GM19467 (cell line): ENCODE data around the gene UBLCP1.
"Not testable (repeated sequence)": the region's sequence is repeated elsewhere in the genome, so short reads cannot be mapped to it uniquely, and the experiment has no call there.

Source experiments
- ATAC-seq: cut with Tn5 transposase; IDR thresholded peaks from one replicate; pipeline ENCODE4 v1.9.1; 2021; ENCODE audit warnings: mild to moderate bottlenecking, moderate library complexity; ENCODE audit not compliant: unreplicated experiment

UBLCP1 gene

DNA sequence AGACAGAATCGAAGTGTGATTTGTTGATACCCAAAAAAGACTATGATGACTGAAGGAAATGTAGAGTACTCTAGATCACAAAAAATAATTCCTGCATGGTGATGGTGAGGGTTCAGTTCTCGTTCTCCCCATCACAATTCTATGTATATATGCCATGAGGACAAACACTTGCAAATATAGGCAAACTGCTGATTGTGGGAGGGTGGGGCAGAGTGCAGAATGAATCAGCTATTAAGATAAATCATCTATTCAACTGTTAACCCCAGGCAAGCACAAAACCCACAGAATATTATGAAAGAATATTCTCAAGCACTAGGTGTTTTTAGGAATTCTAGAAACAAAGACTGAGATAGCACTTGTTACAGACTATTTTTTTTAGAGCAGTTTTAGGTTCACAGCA is 13.9 kb upstream of the UBLCP1 start:
- ATAC-seq: no peak

DNA sequence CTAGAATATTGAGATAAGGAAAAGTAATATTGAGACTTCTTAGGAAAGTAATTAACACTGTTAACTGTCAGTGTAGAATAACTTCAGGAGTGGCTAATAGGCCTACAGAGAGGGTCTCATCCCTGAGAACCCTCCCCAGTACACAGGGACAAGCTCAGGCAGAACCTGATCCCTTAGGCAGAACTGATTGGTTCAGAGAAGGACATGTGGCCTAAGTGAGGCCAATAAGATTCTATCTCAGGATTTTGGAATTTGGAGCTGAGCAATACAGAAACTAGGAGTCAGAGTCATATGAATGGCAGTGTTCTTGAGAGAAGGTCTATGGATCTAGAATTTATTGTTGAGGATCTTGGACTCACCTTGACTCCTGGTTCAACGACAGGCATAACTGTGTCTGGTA is 10.9 kb upstream of the UBLCP1 start:
- no peak for ATAC-seq

DNA sequence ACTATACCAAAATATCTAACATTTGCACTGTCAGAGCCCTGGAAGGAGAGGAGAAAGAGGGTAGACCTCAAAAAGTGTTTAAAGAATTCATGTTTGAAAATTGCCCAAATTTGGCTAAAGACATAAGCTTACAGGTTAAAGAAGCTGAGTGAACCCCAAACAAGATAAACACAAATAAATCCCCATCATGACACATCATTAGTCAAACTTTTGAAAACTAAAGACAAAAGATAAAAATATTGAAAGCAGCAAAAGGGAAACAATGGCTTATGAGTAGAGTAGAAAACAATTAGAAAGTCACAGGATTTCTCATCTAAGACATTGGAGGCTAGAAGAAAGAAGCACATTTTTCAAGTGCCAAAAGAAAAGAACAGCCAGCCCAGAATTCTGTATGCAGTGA is 6.1 kb upstream of the UBLCP1 start:
- ATAC-seq: no peak

DNA sequence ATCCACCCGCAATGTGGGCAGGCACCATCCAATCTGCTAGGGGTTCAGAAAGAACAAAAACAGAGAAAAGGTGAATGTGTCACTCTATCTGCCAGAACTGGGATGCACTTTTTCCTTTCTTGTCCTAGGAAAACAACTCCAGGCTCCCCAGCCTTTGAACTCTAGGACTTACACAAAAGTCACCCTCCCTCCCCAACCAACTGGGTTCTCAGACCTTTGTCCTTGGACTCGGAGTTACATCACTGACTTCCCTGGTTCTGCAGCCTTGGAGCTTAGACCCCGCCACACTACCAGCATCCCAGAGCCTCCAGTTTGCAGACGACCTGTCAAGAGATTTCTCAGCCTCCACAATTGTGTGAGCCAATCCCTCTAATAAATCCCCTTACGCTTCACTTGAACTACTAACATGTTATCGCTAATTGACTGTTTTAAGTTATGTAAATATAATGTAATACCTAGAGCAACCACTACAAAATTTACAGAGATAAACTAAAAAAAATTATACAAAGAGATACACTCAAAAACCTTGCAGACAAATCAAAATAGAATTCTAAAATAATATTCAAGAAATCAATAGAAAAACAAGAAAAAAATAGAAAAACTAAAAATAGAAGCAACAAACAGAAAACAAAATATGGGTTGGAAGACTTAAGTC is 5.3 kb upstream of the UBLCP1 start:
- ATAC-seq: no peak

- ATAC-seq: no peak
Measured at GRCh38 chr5:159258361-159258760, 4.7 kb upstream of the UBLCP1 start.

DNA sequence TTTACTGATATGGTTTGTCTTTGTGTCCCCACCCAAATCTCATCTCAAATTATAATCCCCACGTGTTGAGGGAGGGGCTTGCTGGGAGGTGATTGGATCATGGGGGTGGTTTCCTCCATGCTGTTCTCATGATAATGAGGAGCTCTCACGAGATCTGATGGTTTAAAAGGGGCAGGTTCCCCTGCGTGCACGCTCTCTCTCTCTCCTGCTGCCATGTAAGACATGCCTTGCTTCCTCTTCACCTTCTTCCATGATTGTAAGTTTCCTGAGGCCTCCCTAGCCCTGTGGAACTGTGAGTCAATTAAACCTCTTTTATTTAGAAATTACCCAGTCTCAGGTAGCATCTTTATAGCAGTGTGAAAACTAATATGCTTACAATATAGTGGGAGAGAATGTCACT is 2.9 kb upstream of the UBLCP1 start:
- ATAC-seq: not testable (repeated sequence)

DNA sequence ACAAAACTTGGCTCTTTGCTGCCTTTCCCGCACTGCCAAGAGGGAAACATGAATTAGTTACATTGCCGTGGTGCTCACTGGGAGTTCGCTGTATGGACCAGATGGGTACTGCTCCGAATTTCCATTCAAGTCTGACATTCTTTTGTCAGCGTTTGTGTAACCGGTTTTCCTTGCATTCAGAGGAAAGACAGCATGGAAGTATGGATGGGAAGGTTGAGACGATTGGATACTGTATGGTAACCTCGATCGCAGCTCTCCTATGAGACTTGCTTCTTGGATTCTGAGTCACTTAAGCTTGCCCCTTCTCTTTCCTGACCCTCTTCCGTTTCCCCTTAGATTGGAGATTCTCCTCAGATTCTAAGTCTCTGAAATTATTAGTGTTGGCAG is 625 bp upstream of the UBLCP1 start:
- peak; percentile 22 for ATAC-seq

GRCh38 chr5:159263569-159263905 is 447 bp downstream of the UBLCP1 start:
- ATAC-seq: peak; percentile 5

DNA sequence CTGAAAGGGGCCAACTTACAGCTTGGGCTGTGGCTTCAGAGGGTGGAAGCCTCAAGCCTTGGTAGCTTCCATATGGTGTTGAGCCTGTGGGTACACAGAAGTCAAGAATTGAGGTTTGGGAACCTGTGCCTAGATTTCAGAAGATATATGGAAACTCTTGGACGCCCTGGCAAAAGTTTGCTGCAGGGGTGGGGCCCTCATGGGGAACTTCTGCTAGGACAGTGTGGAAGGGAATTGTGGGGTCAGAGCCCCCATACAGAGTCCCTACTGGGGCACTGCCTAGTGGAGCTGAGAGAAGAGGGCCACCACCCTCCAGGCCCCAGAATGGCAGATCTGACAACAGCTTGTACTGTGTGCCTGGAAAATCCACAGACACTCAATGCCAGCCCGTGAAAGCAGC is 3.7 kb downstream of the UBLCP1 start:
- not testable (repeated sequence) for ATAC-seq

DNA sequence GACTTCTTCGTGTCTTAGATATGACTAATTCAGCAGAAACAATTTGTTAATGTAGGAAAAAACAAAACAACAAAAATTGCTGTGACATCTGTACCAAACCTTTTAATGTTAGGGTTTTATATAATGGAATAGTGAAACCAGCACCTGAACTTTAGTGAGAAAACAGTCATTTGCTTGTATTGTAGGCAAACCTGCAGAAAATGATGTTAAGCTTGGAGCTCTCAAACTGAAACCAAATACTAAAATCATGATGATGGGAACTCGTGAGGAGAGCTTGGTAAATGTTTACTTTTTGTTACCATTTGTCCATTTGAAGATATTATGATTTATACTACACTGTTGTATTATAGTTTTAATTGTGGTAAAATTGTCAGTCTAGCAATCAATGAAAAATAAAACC is 6.6 kb downstream of the UBLCP1 start:
- ATAC-seq: no peak

DNA sequence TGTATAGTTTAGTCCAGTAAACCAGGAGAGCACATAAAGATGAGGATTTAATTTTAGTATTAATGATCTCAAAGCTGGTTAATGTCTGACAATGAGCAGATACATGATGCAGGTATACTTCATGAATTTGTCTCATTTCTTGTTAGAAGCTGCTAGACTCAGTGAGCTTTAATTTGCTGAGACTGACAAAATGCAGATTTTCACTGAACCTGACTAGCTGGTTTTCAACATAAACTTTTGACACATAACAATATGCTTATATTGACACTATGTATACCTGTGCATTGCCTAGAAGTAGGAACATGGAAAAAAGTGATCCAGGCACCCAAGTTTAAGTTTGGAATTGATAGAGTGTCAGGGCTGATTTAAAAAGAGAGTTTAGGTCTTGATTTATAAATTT is 10.8 kb downstream of the UBLCP1 start:
- no peak for ATAC-seq

DNA sequence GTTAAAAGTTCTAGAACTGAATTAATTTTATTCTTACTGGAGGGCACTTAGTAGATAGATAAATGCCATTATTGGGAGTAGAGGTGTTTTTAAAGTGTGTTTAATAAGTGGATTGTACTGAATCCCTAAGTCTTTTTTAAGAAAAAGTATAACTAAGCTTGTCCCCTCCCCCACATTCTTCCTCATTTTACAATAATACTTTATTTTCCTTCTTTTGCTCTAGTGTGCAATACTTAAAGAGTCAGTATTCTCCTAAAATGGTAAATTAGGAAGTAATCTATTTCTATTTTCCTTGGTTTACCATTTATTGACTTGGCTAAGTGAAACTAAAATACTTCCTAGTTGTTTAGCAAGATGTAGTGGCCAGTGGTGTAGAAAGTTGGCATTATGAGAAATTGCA is 11.6 kb downstream of the UBLCP1 start:
- ATAC-seq: no peak

DNA sequence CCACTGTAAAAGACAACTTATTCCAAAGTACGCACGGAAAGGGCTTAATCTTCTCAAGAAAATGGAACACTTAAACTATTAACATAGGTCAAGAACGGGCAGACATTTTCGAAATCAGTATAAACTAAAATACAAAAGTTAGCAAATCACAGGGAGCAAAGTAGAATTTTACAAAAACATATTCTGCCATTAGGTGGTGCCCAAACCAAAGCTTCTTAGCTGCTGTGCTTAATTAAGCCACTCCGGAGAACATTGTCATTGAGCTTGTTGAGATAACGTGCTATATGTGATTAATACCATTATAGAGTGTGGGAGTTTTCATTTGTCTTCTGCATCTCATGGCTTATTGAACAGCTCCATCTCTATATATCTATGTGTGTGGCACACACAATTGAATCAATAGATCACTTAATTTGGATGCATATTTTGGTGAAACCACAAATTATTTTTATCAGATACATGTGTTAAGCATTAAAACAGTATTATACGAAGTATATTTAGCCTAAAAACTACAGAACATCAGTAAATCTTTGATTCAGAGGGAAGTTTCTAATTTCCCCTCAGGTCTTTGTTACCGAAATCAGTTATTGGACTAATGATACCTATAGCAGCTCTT is 23.4 kb downstream of the UBLCP1 start:
- no peak for ATAC-seq

GRCh38 chr5:159290741-159291140 is 27.7 kb downstream of the UBLCP1 start:
- no peak for ATAC-seq

- no peak for ATAC-seq
Measured at GRCh38 chr5:159294921-159295320, 31.8 kb downstream of the UBLCP1 start.

- not testable (repeated sequence) for ATAC-seq
Measured at GRCh38 chr5:159297300-159297699, 34.2 kb downstream of the UBLCP1 start.

GRCh38 chr5:159301466-159301865 is 38.4 kb downstream of the UBLCP1 start:
- no peak for ATAC-seq

DNA sequence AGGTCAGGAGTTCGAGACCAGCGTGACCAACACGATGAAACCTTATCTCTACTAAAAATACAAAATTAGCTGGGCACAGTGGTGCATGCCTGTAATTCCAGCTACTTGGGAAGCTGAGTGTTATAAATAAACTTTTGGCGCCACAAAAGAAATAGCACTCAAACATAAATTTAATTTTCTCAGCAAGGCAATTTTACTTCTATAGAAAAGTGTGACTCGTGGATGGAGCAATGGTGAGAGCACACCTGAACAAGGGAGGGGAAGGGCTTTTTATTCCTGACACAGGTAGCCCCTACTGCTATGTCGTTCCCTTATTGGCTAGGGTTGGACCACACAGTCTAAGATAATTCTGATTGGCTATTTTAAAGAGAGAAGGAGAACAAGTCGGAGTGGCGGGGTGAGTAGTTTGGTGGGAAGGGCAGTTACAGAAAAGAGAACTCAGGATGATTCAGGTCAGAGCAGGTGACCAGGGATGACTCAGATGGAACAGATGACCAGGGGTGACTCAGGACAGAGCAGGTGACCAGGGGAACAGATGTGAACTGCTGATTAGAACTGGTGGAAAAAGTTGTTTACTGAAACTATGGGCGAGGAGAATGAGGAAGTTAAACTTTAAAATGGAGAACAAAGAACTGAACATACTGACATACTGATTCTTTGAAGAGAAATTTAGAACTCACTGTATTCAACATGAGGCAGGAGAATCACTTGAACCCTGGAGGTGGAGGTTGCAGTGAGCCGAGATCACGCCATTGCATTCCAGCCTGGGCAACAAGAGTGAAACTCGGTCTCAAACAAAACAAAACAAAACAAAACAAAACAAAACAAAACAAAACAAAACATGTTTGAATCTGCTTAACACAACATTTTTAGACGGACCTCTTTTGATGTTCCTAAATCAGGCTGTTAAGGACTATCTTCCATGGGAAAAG is 39.1 kb downstream of the UBLCP1 start:
- not testable (repeated sequence) for ATAC-seq

DNA sequence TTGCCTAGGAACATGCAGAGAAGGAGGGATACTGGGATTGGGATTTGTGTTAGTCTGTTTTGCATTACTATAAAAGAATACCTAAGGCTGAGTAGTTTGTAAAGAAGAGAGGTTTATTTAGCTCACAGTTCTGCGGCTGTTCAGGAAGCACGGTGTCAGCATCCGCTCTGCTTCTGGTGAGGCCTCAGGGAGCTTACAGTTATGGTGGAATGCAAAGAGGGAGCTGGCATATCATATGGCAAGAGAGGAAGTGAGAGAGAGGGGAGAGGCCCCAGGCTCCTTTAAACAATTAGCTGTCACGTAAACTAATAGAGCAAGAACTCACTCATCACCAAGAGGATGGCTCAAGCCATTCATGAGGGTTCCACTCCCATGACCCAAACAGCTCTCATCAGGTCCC is 40.2 kb downstream of the UBLCP1 start:
- no peak for ATAC-seq

DNA sequence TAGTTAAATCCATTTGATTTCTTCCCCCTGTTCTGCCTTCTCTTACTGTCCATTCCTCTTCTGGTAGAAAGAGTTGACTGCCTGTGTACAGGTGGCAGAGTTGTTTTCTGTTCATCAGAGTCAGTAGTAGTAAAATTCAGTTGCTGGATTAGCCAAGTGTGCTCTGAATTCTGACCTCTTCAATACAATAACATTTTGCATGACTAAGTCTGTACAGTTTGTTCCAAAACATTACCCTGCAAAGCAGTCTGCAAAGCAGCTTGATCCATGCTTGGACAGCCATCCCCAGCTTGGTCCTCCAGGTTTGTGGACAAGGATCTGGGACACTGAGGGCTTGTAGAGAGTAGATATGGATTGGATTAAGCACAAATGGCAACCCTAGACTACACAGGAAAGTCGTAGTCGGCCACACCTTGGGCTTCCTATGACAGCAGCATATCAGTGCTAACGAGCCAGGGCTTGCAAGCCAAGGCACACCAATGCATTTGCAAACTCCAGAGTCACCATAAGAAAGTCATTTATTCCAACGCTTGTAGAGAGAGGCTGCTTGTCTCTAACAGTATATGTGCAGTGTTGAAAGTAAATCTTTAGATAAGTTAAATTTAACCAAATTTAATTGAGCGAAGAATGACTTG is 42.0 kb downstream of the UBLCP1 start:
- ATAC-seq: no peak

- no peak for ATAC-seq
Measured at GRCh38 chr5:159309689-159310433, 46.8 kb downstream of the UBLCP1 start.
